Neural progenitor cell (in vitro differentiated cells): ENCODE results near the gene PTTG2.

Source experiments
- EZH2 ChIP-seq: fragments of 200-600 bp; sonication (generic); IDR thresholded peaks from 2 replicates; pipeline ENCODE4 v1.6.1; 2017; ENCODE audit warnings: antibody characterized with exemption, mild to moderate bottlenecking, moderate library complexity
- TF ChIP-seq, protein P1 (sequence below): fragments of 200-600 bp; sonication (generic); IDR thresholded peaks from 2 replicates; pipeline ENCODE4 v1.5.1; 2017; ENCODE audit warnings: antibody characterized with exemption, mild to moderate bottlenecking

DNA sequence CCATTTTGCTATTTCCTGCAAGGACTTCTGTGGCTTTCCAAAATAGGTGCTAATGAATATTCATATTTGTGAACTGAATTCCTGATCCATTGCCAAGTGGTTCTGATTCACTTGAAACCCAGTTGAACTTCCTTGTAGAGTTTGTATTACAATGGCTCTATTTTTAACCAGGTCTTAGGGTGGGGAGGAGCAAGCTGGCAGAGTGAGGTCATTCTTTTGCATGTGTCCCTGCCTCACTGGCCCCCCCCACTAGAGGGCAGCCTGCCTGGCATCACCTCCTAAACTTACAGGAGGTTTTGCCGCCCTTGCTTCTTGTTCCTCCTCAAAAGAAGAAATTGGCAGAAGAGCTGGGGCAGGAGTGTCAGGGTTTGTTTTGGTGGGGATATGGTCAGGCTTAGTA is 10.5 kb downstream of the PTTG2 start:
- TF ChIP-seq EZH2 = no peak
- TF ChIP-seq, protein P1, sequence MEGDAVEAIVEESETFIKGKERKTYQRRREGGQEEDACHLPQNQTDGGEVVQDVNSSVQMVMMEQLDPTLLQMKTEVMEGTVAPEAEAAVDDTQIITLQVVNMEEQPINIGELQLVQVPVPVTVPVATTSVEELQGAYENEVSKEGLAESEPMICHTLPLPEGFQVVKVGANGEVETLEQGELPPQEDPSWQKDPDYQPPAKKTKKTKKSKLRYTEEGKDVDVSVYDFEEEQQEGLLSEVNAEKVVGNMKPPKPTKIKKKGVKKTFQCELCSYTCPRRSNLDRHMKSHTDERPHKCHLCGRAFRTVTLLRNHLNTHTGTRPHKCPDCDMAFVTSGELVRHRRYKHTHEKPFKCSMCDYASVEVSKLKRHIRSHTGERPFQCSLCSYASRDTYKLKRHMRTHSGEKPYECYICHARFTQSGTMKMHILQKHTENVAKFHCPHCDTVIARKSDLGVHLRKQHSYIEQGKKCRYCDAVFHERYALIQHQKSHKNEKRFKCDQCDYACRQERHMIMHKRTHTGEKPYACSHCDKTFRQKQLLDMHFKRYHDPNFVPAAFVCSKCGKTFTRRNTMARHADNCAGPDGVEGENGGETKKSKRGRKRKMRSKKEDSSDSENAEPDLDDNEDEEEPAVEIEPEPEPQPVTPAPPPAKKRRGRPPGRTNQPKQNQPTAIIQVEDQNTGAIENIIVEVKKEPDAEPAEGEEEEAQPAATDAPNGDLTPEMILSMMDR = no peak
